WTC11 (cell line): ENCODE results near the gene LETMD1. TPM values are rescaled to one million over a fixed set of nuclear protein-coding genes. Genes with fewer than 3 reads are reported as not detected.
A peak's percentile ranks its signal among the peaks of the same experiment; 100 is the strongest.

Experiments used
- ATAC-seq: fragments of 200-7000 bp; cut with Tn5 transposase; 2 replicates; pipeline ENCODE4 v1.10.0; 2021; ENCODE audit warnings: mild to moderate bottlenecking, moderate library complexity
- CTCF ChIA-PET: fragments of 300-600 bp; sonication (Branson Sonifier 250); formaldehyde crosslinking; loops from one replicate; lab custom pipeline; 2021; ENCODE audit warnings: antibody characterized with exemption; lab: Charles Lee
- POLR2A ChIA-PET: fragments of 350-600 bp; sonication (Branson Sonifier 250); formaldehyde crosslinking; loops from one replicate; lab custom pipeline; 2021; ENCODE audit warnings: antibody characterized with exemption; lab: Charles Lee
- DNase-seq: peaks from one replicate; pipeline ENCODE4 v3.0.0; 2021; ENCODE audit warnings: low spot score
- H3K27ac Mint-ChIP-seq: 2 replicates; pipeline ENCODE4 v1.8.0; 2021; ENCODE audit warnings: mixed read lengths
- H3K27me3 Mint-ChIP-seq: 2 replicates; pipeline ENCODE4 v1.8.0; 2021; ENCODE audit warnings: low read depth, mild to moderate bottlenecking, moderate library complexity, mixed read lengths
- H3K36me3 Mint-ChIP-seq: 2 replicates; pipeline ENCODE4 v1.8.0; 2021; ENCODE audit warnings: mixed read lengths
- H3K4me1 Mint-ChIP-seq: 2 replicates; pipeline ENCODE4 v1.8.0; 2022; ENCODE audit warnings: mixed read lengths
- H3K4me3 Mint-ChIP-seq: 2 replicates; pipeline ENCODE4 v1.8.0; 2021; ENCODE audit warnings: mild to moderate bottlenecking, moderate library complexity, mixed read lengths
- H3K9me3 Mint-ChIP-seq: 2 replicates; pipeline ENCODE4 v1.8.0; 2021; ENCODE audit warnings: mixed read lengths
- CREM ChIP-seq: sonication (generic); formaldehyde crosslinking; IDR thresholded peaks from 2 replicates; pipeline ENCODE4 v1.8.1; 2022; ENCODE audit warnings: mild to moderate bottlenecking, missing genetic modification reagents, moderate library complexity
- ESRRA ChIP-seq: sonication (generic); formaldehyde crosslinking; IDR thresholded peaks from 2 replicates; pipeline ENCODE4 v1.8.1; 2022; ENCODE audit warnings: mild to moderate bottlenecking, missing genetic modification reagents, borderline replicate concordance
- GABPB1 ChIP-seq: sonication (generic); formaldehyde crosslinking; IDR thresholded peaks from 2 replicates; pipeline ENCODE4 v1.8.1; 2023; ENCODE audit warnings: mild to moderate bottlenecking, missing genetic modification reagents
- MXD4 ChIP-seq: fragments of 250-450 bp; sonication (Bioruptor Pico); IDR thresholded peaks from 2 replicates; pipeline ENCODE4 v1.8.0; 2021; ENCODE audit warnings: mild to moderate bottlenecking, moderate library complexity, borderline replicate concordance
- NR1H2 ChIP-seq: sonication (generic); formaldehyde crosslinking; IDR thresholded peaks from 2 replicates; pipeline ENCODE4 v1.9.0; 2021; ENCODE audit warnings: mild to moderate bottlenecking, moderate library complexity, missing genetic modification reagents
- PRRX2 ChIP-seq: fragments of 250-450 bp; sonication (Bioruptor Pico); IDR thresholded peaks from 2 replicates; pipeline ENCODE4 v1.8.0; 2021; ENCODE audit warnings: mild to moderate bottlenecking
- RELA ChIP-seq: sonication (generic); formaldehyde crosslinking; IDR thresholded peaks from 2 replicates; pipeline ENCODE4 v1.8.1; 2022; ENCODE audit warnings: missing genetic modification reagents, mild to moderate bottlenecking, borderline replicate concordance
- SMAD3 ChIP-seq: sonication (generic); formaldehyde crosslinking; IDR thresholded peaks from 2 replicates; pipeline ENCODE4 v1.8.0; 2022; ENCODE audit warnings: missing genetic modification reagents, mild to moderate bottlenecking, borderline replicate concordance
- TCF7 ChIP-seq: sonication (generic); formaldehyde crosslinking; IDR thresholded peaks from 2 replicates; pipeline ENCODE4 v1.8.0; 2022; ENCODE audit warnings: mild to moderate bottlenecking, low read depth, missing genetic modification reagents, moderate library complexity
- ZNF121 ChIP-seq: sonication (generic); formaldehyde crosslinking; IDR thresholded peaks from 2 replicates; pipeline ENCODE4 v1.8.0; 2023; ENCODE audit warnings: missing genetic modification reagents
- ZNF219 ChIP-seq: sonication (generic); formaldehyde crosslinking; IDR thresholded peaks from 2 replicates; pipeline ENCODE4 v1.8.0; 2023; ENCODE audit warnings: missing genetic modification reagents, mild to moderate bottlenecking, borderline replicate concordance
- total RNA-seq: library from RNA; stranded (reverse); gene quantifications from 3 replicates; pipeline ENCODE4 v1.2.3, GENCODE V29; 2021
- TF ChIP-seq, protein P1 (sequence below): sonication (generic); formaldehyde crosslinking; IDR thresholded peaks from 2 replicates; pipeline ENCODE4 v1.8.1; 2023; ENCODE audit warnings: mild to moderate bottlenecking, missing genetic modification reagents
- TF ChIP-seq, protein P2 (sequence below): sonication (generic); formaldehyde crosslinking; IDR thresholded peaks from 2 replicates; pipeline ENCODE4 v1.8.0; 2022; ENCODE audit warnings: mild to moderate bottlenecking, missing genetic modification reagents
- TF ChIP-seq, protein P3 (sequence below): fragments of 250-450 bp; sonication (Bioruptor Pico); conservative IDR thresholded peaks from 2 replicates; pipeline ENCODE4 v1.9.0; 2021; ENCODE audit warnings: mild to moderate bottlenecking
- TF ChIP-seq, protein P4 (sequence below): fragments of 250-450 bp; sonication (Bioruptor Pico); IDR thresholded peaks from 2 replicates; pipeline ENCODE4 v1.9.0; 2021; ENCODE audit warnings: moderate library complexity, mild to moderate bottlenecking, inconsistent platforms, borderline replicate concordance
- TF ChIP-seq, protein P5 (sequence below): sonication (generic); formaldehyde crosslinking; IDR thresholded peaks from 2 replicates; pipeline ENCODE4 v1.8.1; 2023; ENCODE audit warnings: mild to moderate bottlenecking, missing genetic modification reagents, moderate library complexity

The LETMD1 gene
- total RNA-seq, 1 experiment from 2014 or later: 43.3 TPM

DNA sequence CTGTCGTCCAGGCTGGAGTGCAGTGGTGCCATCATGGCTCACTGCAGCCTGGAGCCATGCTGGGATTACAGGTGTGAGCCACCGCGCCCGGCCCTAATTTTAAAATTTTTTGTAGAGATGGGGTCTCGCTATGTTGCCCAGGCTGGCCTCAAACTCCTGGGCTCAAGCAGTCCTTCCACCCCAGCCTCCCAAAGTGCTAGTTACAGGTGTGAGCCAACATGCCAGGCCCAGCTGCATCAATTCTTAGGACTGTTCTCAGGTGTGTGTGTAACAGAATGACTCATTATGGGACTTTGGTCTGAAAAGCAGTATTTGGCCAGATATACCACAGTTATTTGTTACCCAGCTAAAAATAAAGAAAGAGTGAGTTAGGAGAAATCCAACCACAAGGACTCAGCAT, 17.4 kb downstream of the LETMD1 start:
- ChIA-PET POLR2A (no interaction called here), CTCF (no interaction called here)
- ATAC-seq (no peak), DNase-seq (no peak)
- H3K27ac Mint-ChIP-seq: no peak overlapping the region
- H3K4me3 Mint-ChIP-seq: no peak overlapping the region
- TF ChIP-seq PRRX2 (CRISPR knock-in tag) (no peak), ZNF219 (CRISPR knock-in tag) (no peak), ZNF121 (CRISPR knock-in tag) (peak; percentile 36; the same call in 1 of the 2 replicates)
- TF ChIP-seq, protein P1, sequence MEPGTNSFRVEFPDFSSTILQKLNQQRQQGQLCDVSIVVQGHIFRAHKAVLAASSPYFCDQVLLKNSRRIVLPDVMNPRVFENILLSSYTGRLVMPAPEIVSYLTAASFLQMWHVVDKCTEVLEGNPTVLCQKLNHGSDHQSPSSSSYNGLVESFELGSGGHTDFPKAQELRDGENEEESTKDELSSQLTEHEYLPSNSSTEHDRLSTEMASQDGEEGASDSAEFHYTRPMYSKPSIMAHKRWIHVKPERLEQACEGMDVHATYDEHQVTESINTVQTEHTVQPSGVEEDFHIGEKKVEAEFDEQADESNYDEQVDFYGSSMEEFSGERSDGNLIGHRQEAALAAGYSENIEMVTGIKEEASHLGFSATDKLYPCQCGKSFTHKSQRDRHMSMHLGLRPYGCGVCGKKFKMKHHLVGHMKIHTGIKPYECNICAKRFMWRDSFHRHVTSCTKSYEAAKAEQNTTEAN: no peak
- no peaks in the 10 kb centered on the region for H3K27me3 Mint-ChIP-seq
- H3K4me1 Mint-ChIP-seq: no peaks in the 10 kb centered on the region
- peaks cover 65% of the 10 kb centered on the region for H3K36me3 Mint-ChIP-seq
- no peaks in the 10 kb centered on the region for H3K9me3 Mint-ChIP-seq

DNA sequence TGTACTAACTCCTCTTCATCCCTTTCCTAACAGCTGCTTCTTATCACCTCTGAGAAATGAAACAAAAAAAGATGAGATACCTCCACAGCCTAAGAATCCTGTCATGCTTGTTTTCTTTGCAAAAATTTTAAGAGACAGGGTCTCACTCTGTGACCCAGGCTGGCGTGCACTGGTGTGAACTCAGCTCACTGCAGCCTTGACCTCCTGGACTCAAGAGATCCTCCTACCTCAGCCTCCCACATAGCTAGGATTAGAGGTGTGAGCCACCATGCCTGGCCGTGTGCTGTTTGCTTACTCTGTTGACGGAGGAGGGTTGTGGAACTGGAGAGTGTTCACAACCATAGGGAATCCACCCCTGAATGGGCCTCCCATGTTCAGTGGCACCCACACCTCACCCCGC, 19.1 kb downstream of the LETMD1 start:
- TF ChIP-seq TCF7 (CRISPR knock-in tag): no peak
- TF ChIP-seq RELA (CRISPR knock-in tag): no peak
- no peak for TF ChIP-seq SMAD3 (CRISPR knock-in tag)
- TF ChIP-seq NR1H2 (CRISPR knock-in tag): no peak
- no peak for TF ChIP-seq ESRRA (CRISPR knock-in tag)
- POLR2A ChIA-PET: no interaction called here
- no peaks in the 10 kb centered on the region for H3K4me1 Mint-ChIP-seq
- DNase-seq (no peak), ATAC-seq (no peak)
- no peaks in the 10 kb centered on the region for H3K9me3 Mint-ChIP-seq
- H3K4me3 Mint-ChIP-seq: no peak overlapping the region
- no peaks in the 10 kb centered on the region for H3K27me3 Mint-ChIP-seq
- H3K27ac Mint-ChIP-seq: no peak overlapping the region
- CTCF ChIA-PET: no interaction called here
- H3K36me3 Mint-ChIP-seq: peaks cover 66% of the 10 kb centered on the region

DNA sequence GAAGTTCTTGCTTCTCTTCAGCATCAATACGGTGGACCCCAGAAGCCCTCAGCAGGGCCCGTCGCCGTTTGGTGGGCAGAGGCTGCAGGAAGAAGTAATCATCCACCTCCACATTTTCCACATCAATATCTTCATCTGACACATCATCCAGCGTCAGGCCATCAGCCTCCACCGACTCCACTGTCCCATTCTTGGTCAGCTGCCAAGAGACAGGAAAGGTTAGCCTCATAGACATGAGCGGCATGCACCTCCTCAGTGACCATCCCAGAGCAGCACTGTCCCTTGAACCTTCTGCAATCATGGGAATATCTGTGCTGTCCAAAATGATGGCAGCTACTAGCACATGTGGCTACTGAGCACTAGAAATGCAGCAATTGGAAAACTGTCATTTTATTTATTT, 19.6 kb downstream of the LETMD1 start:
- Mint-ChIP-seq H3K27ac (no peak overlapping the region), H3K36me3 (peaks cover 67% of the 10 kb centered on the region), H3K4me3 (no peak overlapping the region), H3K9me3 (no peaks in the 10 kb centered on the region), H3K27me3 (no peaks in the 10 kb centered on the region), H3K4me1 (no peaks in the 10 kb centered on the region)
- TF ChIP-seq, protein P2, sequence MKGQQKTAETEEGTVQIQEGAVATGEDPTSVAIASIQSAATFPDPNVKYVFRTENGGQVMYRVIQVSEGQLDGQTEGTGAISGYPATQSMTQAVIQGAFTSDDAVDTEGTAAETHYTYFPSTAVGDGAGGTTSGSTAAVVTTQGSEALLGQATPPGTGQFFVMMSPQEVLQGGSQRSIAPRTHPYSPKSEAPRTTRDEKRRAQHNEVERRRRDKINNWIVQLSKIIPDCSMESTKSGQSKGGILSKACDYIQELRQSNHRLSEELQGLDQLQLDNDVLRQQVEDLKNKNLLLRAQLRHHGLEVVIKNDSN (CRISPR knock-in tag): no peak
- TF ChIP-seq RELA (CRISPR knock-in tag): no peak
- TF ChIP-seq GABPB1 (CRISPR knock-in tag): no peak
- TF ChIP-seq, protein P3, sequence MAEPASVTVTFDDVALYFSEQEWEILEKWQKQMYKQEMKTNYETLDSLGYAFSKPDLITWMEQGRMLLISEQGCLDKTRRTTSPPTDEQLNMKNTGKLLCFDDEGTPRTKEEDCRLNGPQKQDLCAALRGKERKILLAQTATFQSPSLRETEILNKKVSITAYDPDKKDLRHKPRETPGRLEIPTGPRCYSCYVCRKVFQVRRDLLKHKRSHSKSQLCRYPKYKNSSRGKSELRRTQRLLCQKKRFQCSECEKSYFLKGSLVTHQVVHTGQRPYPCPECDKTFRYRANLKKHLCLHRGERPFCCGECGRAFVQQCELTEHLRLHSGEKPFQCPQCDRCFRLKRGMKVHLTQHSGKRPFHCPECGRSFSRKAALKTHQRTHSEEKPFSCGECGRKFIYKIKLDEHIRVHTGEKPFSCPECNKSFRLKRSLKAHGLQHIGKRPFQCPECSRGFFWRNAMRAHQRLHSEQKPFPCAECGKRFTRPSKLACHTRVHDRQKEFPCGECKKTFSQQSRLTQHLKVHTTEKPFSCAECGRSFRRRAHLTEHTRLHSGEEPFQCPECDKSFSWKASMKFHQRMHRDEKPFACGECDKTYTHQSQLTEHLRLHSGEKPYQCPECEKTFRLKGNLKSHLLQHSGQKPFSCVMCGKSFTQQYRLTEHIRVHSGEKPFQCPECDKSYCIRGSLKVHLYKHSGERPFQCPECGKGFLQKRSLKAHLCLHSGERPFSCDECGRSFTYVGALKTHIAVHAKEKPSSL (CRISPR knock-in tag): no peak
- POLR2A ChIA-PET: no interaction called here
- CTCF ChIA-PET: no interaction called here
- DNase-seq (no peak), ATAC-seq (no peak)

DNA sequence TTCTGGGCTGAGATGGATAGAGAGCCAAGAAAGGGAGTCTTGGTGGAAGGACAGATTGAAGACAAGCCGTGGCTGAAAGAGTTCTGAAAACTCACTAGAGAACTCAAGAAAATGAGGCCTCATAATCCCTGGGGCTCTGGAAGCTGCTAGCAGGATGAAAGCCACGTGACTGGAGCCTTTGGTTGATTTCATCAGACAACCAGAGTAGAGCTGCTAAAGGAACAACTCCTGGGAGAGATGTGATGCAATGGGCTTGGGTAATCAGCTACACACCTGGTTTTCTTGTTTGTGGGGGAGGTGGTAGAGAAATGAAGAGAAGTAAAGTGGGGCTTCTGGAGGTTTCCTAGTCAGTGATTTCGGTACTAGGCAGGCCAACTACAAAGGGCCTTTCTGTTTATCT, 21.9 kb downstream of the LETMD1 start:
- Mint-ChIP-seq H3K9me3 (no peaks in the 10 kb centered on the region), H3K4me1 (no peaks in the 10 kb centered on the region), H3K27ac (peak overlapping the region; percentile 10; the same call in 1 of the 2 replicates), H3K4me3 (no peak overlapping the region), H3K27me3 (no peaks in the 10 kb centered on the region)
- no peak for ATAC-seq
- TF ChIP-seq MXD4 (CRISPR knock-in tag) (no peak), GABPB1 (CRISPR knock-in tag) (peak; percentile 96), CREM (CRISPR knock-in tag) (no peak)
- TF ChIP-seq, protein P4, sequence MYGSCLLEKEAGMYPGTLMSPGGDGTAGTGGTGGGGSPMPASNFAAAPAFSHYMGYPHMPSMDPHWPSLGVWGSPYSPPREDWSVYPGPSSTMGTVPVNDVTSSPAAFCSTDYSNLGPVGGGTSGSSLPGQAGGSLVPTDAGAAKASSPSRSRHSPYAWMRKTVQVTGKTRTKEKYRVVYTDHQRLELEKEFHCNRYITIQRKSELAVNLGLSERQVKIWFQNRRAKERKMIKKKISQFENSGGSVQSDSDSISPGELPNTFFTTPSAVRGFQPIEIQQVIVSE (CRISPR knock-in tag): no peak
- TF ChIP-seq, protein P5, sequence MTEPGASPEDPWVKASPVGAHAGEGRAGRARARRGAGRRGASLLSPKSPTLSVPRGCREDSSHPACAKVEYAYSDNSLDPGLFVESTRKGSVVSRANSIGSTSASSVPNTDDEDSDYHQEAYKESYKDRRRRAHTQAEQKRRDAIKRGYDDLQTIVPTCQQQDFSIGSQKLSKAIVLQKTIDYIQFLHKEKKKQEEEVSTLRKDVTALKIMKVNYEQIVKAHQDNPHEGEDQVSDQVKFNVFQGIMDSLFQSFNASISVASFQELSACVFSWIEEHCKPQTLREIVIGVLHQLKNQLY (CRISPR knock-in tag): no peak
- TF ChIP-seq, all 79 proteins: peak for 1
- POLR2A ChIA-PET: no interaction called here
- CTCF ChIA-PET: no interaction called here
- DNase-seq: no peak
- peaks cover 64% of the 10 kb centered on the region for H3K36me3 Mint-ChIP-seq
